T-helper 17 cell (primary cell): Measurements from ENCODE around the gene RHOT2. TPM values are rescaled to one million over a fixed set of nuclear protein-coding genes. Genes with fewer than 3 reads are reported as not detected.
A peak's percentile ranks its signal among the peaks of the same experiment; 100 is the strongest.

Experiments used
- ATAC-seq: fragments of 150-1000 bp; cut with Tn5 transposase; 2 replicates; pipeline ENCODE4 v1.10.0; 2021; ENCODE audit warnings: mild to moderate bottlenecking, moderate library complexity
- DNase-seq, 3 donors: peaks; one replicate each; pipeline versions ENCODE4 v3.0.0 to v3.0.0-alpha.2; 2020 to 2021
- H3K9me3 ChIP-seq: one replicate; pipeline ENCODE4 v1.7.0; 2013; ENCODE audit warnings: low read length, mild to moderate bottlenecking; ENCODE audit not compliant: control insufficient read depth, poor library complexity, severe bottlenecking
- H3K27ac Mint-ChIP-seq: one replicate; pipeline ENCODE4 v1.8.0; 2022; ENCODE audit warnings: mild to moderate bottlenecking, moderate library complexity, mixed read lengths
- H3K27me3 Mint-ChIP-seq: one replicate; pipeline ENCODE4 v1.8.0; 2022; ENCODE audit warnings: mixed read lengths
- H3K36me3 Mint-ChIP-seq: one replicate; pipeline ENCODE4 v1.8.0; 2022; ENCODE audit warnings: low read depth, mixed read lengths
- H3K4me1 Mint-ChIP-seq: one replicate; pipeline ENCODE4 v1.8.0; 2022; ENCODE audit warnings: mild to moderate bottlenecking, mixed read lengths
- H3K4me3 Mint-ChIP-seq: one replicate; pipeline ENCODE4 v1.8.0; 2022; ENCODE audit warnings: mild to moderate bottlenecking, moderate library complexity, mixed read lengths
- total RNA-seq, 4 donors: library from RNA in 2 of 4; stranded (reverse) in 2 of 4; gene quantifications; one replicate each; pipeline ENCODE4 v1.2.3 and lab custom pipeline; 2022 to 2026

RHOT2 gene
- total RNA-seq, 2 donors from 2014 or later, result 190 to 203 TPM

DNA sequence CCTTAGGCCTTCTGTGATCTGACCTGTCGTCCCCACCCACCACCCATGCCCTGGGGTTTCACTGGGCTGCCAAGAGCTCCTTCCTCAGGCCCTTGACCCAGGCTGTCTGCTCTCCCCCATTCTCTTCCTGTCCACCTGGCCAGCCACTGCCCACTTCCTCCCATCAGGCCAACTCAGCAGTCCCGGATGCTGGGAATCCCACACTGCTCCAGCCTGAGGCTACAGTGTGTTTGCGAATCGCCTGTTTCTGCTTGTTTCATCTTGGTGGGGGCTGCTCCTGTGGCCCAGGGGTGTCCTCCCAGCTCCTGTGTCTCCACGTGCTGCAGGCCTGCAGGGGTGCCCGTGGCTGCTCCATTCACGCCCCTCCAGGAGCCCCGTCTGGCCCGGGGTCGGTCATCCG is 46.1 kb downstream of the RHOT2 start:
- H3K36me3 Mint-ChIP-seq, result no peaks in the 10 kb centered on the region
- no peaks in the 10 kb centered on the region for H3K9me3 ChIP-seq
- no peak overlapping the region for H3K4me3 Mint-ChIP-seq
- H3K27ac Mint-ChIP-seq, result no peak overlapping the region
- DNase-seq, result no peak
- peaks cover 12% of the 10 kb centered on the region for H3K4me1 Mint-ChIP-seq
- ATAC-seq, result no peak
- H3K27me3 Mint-ChIP-seq, result peaks cover 12% of the 10 kb centered on the region

DNA sequence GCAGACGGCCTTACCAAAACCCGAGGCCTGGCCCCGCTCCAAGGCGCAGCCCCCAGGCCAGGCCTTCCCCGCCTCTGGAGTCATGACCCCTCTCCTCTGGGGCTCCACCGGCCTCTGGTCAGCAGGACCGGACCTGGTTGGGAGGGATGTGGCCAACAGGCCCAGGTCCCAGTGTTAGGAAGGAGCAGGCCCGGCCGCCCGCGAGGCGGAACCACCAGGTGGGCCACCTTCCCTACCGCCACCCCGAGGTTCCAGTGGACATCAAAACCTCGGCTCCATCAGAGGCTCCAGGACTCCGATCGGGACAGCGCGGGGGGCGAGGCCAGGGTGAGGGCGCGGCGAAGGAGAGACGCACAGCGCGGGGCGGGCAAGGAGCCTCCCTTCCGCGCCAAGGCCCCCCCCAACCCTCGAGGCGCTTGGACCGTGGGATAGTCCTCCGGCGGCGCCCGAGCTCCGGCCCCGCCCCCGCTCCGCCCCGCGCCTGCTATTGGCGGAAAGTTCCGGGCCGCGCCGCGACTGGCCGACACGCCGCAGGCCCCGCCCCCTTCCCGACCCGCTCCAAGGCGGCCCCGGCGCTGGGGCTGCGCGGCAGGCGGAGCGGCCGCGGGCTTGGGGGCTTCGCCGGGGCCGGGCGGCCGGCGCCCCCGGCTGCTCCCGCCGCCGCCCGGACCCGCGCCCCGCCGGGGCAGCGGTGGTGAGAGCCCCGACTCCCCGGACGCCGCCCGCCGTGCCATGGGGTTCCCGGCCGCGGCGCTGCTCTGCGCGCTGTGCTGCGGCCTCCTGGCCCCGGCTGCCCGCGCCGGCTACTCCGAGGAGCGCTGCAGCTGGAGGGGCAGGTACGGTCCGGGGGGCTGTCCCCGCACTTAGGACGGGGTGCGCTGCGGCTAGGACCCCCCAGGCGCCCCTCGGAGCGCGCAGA is 46.9 kb downstream of the RHOT2 start, which contains the start of gene METRN:
METRN (plus strand) TSS at position 561 of the 919 bp plus-strand sequence; CDS start at position 733, 172 bp downstream.
- peak within 1 kb of the TSS; percentile 50 for H3K4me3 Mint-ChIP-seq
- no peaks in the 10 kb centered on the region for H3K36me3 Mint-ChIP-seq
- DNase-seq, result peak; percentile 83 to 91 (median 85)
- peak; percentile 93 for ATAC-seq
- H3K4me1 Mint-ChIP-seq, result peaks cover 16% of the 10 kb centered on the region
- no peaks in the 10 kb centered on the region for H3K9me3 ChIP-seq
- H3K27ac Mint-ChIP-seq, result no peak within 1 kb of the TSS
- H3K27me3 Mint-ChIP-seq, result peaks cover 11% of the 10 kb centered on the region

DNA sequence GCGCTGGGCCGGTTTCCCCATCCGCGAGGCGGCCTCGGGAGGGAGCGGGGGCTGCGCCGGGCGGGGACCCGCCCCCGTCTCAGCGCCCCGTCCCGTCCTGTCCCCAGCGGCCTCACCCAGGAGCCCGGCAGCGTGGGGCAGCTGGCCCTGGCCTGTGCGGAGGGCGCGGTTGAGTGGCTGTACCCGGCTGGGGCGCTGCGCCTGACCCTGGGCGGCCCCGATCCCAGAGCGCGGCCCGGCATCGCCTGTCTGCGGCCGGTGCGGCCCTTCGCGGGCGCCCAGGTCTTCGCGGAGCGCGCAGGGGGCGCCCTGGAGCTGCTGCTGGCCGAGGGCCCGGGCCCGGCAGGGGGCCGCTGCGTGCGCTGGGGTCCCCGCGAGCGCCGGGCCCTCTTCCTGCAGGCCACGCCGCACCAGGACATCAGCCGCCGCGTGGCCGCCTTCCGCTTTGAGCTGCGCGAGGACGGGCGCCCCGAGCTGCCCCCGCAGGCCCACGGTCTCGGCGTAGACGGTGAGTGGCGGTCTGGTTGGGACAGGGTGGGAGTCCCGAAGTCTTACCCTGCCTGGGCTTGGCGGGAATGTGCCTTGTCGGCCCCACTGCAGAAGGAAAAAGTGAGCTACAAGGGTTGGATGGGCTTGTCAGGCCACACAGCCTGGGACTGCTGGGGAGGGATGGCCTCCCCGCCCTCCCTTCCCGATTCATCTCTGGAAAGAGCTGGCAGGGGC is 47.7 kb downstream of the RHOT2 start:
- peak; percentile 9 for ATAC-seq
- peaks cover 6% of the 10 kb centered on the region for H3K27me3 Mint-ChIP-seq

DNA sequence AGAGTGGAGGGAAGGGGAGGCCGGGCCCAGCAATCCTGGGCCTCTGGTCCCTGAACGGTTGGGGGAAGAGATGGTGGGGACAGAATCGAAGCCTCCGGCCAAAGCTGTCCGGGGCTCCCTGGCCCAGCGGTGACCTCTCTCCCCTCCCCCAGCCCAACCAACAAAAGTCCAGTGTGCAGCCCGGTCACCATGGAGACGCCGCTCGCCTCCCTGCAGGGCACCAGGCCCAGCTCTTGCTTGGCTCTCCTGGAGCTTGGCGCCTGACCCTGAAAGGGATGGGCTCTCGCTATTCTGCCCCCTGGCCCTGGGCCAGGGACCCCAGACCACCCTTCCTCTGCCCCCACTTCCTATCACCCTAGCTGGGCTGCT is 48.3 kb downstream of the RHOT2 start:
- no peak for DNase-seq
- no peak overlapping the region for H3K27ac Mint-ChIP-seq
- no peak for ATAC-seq

More for the DNA sequence above, 47.7 kb downstream of the RHOT2 start:
- no peak overlapping the region for H3K27ac Mint-ChIP-seq
- no peaks in the 10 kb centered on the region for H3K9me3 ChIP-seq
- no peak for DNase-seq
- peaks cover 19% of the 10 kb centered on the region for H3K4me1 Mint-ChIP-seq
- H3K36me3 Mint-ChIP-seq, result no peaks in the 10 kb centered on the region
- peak overlapping the region; percentile 50 for H3K4me3 Mint-ChIP-seq

DNA sequence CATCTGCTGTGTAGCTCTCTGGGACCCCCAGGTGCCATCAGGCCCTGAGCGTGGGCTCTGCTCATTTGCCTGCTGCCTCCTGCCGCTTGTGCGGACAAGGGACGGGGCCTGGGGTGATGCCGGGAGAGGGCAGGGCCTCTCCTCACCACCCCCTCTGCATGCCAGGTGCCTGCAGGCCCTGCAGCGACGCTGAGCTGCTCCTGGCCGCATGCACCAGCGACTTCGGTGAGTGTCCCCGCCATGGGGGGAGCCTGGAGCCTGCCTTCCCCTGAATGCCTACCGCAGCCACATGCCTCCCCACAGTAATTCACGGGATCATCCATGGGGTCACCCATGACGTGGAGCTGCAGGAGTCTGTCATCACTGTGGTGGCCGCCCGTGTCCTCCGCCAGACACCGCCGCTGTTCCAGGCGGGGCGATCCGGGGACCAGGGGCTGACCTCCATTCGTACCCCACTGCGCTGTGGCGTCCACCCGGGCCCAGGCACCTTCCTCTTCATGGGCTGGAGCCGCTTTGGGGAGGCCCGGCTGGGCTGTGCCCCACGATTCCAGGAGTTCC is 48.9 kb downstream of the RHOT2 start:
- H3K4me1 Mint-ChIP-seq, result peaks cover 19% of the 10 kb centered on the region
- no peak overlapping the region for H3K27ac Mint-ChIP-seq
- H3K9me3 ChIP-seq, result no peaks in the 10 kb centered on the region
- H3K4me3 Mint-ChIP-seq, result peak overlapping the region; percentile 3
- peaks cover 6% of the 10 kb centered on the region for H3K27me3 Mint-ChIP-seq
- DNase-seq, result no peak
- no peaks in the 10 kb centered on the region for H3K36me3 Mint-ChIP-seq
- no peak for ATAC-seq

More for the DNA sequence above, 48.3 kb downstream of the RHOT2 start:
- Mint-ChIP-seq H3K36me3 (no peaks in the 10 kb centered on the region), H3K4me3 (peak overlapping the region; percentile 50), H3K27me3 (peaks cover 6% of the 10 kb centered on the region), H3K4me1 (peaks cover 19% of the 10 kb centered on the region)
- no peaks in the 10 kb centered on the region for H3K9me3 ChIP-seq

DNA sequence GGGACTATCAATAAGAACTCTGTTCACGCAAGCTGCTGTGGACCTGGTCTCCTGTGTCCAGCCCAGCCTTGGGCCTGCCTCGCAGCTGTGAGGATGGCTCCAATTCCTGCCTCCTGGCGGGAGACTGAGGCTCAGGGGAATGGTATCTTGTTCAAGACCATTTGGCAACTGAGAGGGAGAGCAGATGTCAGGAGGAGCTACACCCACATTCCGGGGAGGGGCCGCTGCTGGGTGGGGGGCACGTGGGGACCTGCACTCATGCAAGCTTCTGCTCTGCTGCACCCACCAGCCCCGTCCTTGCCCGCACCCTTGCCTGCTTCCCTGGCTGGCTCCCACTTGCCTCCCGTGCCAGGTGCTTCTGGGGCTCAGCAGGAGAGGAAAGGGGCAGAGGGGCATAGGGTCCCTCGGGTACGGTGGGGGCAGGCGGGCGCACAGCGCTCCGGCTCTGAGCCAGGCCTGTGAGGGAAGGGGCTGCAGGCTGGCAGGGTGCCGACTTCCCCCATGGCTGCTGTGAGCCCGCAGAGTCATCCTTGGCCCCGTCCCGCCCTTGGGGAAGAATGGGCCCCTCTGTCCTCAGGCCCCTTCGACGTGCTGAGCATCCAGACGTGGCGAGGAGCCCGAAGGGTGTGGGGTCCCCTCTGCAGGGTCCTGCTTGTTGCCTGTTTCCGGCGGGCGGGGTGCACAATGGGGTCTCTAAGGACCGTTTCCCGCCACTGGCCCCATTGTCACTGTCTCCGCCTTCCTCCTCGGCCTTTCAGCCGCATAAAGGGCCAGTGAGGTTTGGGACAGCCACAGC is 49.7 kb downstream of the RHOT2 start:
- no peak overlapping the region for H3K4me3 Mint-ChIP-seq
- H3K9me3 ChIP-seq, result no peaks in the 10 kb centered on the region
- ATAC-seq (no peak), DNase-seq (no peak)
- no peak overlapping the region for H3K27ac Mint-ChIP-seq
- peaks cover 6% of the 10 kb centered on the region for H3K27me3 Mint-ChIP-seq
- H3K36me3 Mint-ChIP-seq, result no peaks in the 10 kb centered on the region
- H3K4me1 Mint-ChIP-seq, result peaks cover 17% of the 10 kb centered on the region

DNA sequence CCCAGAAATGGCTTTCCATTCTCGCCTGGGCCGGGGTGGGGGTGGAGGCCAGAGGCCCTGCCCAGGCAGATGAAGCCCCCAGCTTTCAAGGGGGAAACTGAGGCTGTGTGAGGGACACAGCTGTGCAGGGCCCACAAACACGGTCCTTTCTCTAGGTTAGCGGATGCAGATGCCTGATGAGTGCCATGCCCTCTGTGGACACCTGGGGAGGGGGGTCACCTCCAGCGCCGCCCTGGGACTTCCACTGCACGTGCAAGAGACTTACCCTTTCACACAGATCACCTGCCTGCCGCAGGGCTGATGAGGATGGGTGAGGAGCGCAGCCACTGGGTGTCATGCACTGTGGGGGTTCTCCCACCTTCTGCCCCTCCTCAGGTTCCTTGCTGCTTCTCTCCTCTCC is 50.5 kb downstream of the RHOT2 start:
- H3K4me3 Mint-ChIP-seq, result no peak overlapping the region
- DNase-seq, result no peak
- ATAC-seq, result no peak

DNA sequence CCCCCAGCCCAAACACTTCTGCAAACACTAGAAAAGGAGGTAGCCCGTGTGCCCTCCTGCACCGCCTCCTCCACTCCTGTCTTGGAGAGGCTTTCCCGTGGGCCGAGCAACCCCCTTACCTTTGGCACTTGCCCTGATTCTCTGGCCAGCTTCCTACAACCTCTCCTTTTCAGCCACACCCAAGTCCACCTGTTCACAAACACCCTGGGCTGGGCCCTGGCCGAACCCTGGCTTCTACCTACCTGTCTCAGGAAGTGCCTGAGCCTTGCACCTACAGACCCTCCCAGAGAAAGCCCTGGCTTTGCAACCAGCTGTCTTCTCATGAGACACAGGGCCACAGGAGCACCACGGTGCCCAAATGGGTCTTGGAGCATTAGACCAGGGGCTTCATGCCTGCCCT is 51.0 kb downstream of the RHOT2 start:
- Mint-ChIP-seq H3K36me3 (no peaks in the 10 kb centered on the region), H3K27ac (no peak overlapping the region), H3K4me1 (peaks cover 16% of the 10 kb centered on the region), H3K4me3 (no peak overlapping the region), H3K27me3 (peaks cover 6% of the 10 kb centered on the region)
- ATAC-seq (no peak), DNase-seq (no peak)
- H3K9me3 ChIP-seq, result no peaks in the 10 kb centered on the region

More for the DNA sequence above, 50.5 kb downstream of the RHOT2 start:
- Mint-ChIP-seq H3K27me3 (peaks cover 6% of the 10 kb centered on the region), H3K36me3 (no peaks in the 10 kb centered on the region), H3K4me1 (peaks cover 16% of the 10 kb centered on the region), H3K27ac (no peak overlapping the region)
- H3K9me3 ChIP-seq, result no peaks in the 10 kb centered on the region

DNA sequence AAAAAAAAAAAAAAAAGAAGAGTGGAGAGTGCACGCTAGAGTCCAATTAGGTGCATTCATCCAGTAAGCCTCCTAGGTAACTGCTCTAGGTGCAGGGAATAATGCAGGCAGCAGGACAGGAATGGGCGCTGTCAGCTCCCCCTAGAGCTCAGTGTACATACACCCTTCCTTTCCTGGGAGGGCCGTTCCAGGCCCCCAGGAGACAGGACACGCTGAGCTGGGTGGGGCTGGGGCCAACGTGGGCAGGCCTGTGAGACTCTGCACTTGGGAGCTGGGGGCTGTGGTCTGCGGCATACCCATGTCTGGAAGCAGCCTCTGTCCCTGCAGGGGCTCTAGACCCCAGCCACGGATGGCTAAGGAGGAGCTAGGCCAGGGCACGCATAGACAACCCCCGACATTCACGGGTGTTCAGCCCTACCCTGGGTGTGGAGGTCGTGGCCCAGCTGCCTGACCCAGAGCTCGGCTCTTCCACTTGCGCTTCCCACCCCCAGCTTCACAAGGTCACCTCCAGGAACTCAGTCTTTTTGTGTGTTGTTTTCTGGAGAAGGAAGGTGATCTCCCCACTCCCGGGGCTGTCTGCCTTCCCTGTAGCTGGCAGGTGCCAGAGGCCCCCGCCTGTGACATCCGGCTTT is 52.0 kb downstream of the RHOT2 start:
- no peak for DNase-seq
- peak overlapping the region; percentile 83 for H3K4me3 Mint-ChIP-seq
- no peak for ATAC-seq
- peaks cover 6% of the 10 kb centered on the region for H3K27me3 Mint-ChIP-seq
- H3K4me1 Mint-ChIP-seq, result peaks cover 14% of the 10 kb centered on the region
- no peak overlapping the region for H3K27ac Mint-ChIP-seq
- H3K36me3 Mint-ChIP-seq, result no peaks in the 10 kb centered on the region
- H3K9me3 ChIP-seq, result no peaks in the 10 kb centered on the region

DNA sequence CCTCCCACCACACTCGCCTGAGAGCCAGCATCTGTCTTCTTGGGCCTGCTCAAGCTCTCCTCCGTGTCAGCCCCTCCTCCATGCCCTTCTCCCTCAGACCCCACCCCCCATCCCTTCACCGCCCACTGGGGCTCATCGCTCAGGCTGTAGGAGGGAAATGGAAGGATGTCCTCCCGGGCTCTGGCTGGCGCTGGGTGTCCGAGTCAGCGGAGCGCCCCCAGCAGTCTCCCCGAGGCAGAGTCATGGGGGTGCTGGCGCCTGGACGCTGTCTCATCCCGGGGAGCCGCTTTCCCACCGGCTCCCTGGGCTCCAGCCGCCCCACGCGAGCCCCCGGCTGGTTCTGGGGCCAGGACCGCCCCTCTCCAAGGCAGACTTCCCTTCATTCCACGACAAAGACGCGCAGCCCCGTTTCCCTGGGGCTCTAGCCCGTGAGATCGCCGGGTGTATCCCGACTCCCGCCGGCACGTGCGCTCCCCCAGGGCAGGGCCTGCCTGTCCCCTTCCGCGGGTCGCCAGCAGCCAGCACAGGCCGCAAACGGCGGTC is 52.6 kb downstream of the RHOT2 start:
- peak overlapping the region; percentile 83 for H3K4me3 Mint-ChIP-seq
- H3K36me3 Mint-ChIP-seq, result no peaks in the 10 kb centered on the region
- H3K27ac Mint-ChIP-seq, result no peak overlapping the region
- peaks cover 6% of the 10 kb centered on the region for H3K27me3 Mint-ChIP-seq
- H3K9me3 ChIP-seq, result no peaks in the 10 kb centered on the region
- DNase-seq, result no peak
- peak; percentile 11 for ATAC-seq
- H3K4me1 Mint-ChIP-seq, result peaks cover 14% of the 10 kb centered on the region

DNA sequence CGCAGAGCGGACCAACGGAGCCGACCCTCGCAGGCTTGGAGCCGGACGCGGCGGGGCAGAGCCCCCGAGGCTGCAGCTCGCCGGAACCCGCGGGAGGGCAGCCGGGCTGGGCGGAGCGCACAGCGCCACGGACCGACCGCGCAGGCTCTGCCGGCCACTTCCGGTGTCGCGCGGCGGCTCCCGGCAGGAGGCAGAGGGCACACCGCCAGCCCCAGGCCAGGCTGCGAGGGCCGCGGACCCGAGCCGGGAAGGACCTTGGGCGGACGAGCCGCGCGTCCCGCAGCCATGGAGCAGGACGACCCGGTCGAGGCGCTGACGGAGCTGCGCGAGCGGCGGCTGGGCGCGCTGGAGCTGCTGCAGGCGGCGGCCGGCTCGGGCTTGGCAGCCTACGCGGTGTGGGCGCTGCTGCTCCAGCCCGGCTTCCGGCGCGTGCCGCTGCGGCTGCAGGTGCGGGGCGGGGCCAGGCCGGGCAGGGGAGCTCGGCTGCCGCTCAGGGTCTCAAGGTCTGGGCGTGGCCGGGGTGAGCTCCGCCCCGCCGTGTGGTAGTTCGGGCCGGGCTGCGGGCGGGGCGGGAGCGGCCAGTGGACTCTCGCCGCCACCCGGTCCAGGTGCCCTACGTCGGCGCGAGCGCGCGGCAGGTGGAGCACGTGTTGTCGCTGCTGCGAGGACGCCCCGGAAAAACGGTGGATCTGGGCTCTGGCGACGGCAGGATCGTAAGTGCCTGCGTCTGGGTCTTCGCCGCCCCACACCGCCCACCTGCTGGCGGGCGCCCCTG is 53.2 kb downstream of the RHOT2 start, which contains the start of gene ANTKMT:
ANTKMT (plus strand) TSS at position 157 of the 775 bp plus-strand sequence; CDS start at position 286, 129 bp downstream.
- H3K4me1 Mint-ChIP-seq, result peaks cover 11% of the 10 kb centered on the region
- H3K9me3 ChIP-seq, result no peaks in the 10 kb centered on the region
- ATAC-seq (peak; percentile 81), DNase-seq (peak; percentile 56 to 62 (median 58))
- peak within 1 kb of the TSS; percentile 83 for H3K4me3 Mint-ChIP-seq
- H3K36me3 Mint-ChIP-seq, result no peaks in the 10 kb centered on the region
- peaks cover 5% of the 10 kb centered on the region for H3K27me3 Mint-ChIP-seq
- no peak within 1 kb of the TSS for H3K27ac Mint-ChIP-seq
